GM12864 (cell line): ENCODE measurements around the gene P2RY14.

Source experiments
- DNase-seq: peaks from one replicate; pipeline ENCODE4 v3.0.0-alpha.2; 2011; ENCODE audit warnings: low read depth
- H3K4me3 ChIP-seq: 2 replicates; pipeline ENCODE4 v1.5.1; 2011; ENCODE audit warnings: mild to moderate bottlenecking, low read depth, low read length, control low read depth
- CTCF ChIP-seq: IDR thresholded peaks from 2 replicates; pipeline ENCODE4 v1.5.1; 2011; ENCODE audit warnings: low read depth, mild to moderate bottlenecking, moderate library complexity, low read length, control low read depth, inconsistent platforms; ENCODE audit errors: missing control alignments

P2RY14 gene

GRCh38 chr3:151196434-151196833 is 81.9 kb downstream of the P2RY14 start:
- no peak overlapping the region for H3K4me3 ChIP-seq
- DNase-seq = no peak
- TF ChIP-seq CTCF = no peak

GRCh38 chr3:151195826-151196225 is 82.5 kb downstream of the P2RY14 start:
- no peak for TF ChIP-seq CTCF
- H3K4me3 ChIP-seq = no peak overlapping the region
- no peak for DNase-seq

- no peak overlapping the region for H3K4me3 ChIP-seq
- TF ChIP-seq CTCF = no peak
- DNase-seq = no peak
Observed at GRCh38 chr3:151192545-151192944, 85.8 kb downstream of the P2RY14 start.

GRCh38 chr3:151191095-151191494 is 87.2 kb downstream of the P2RY14 start:
- no peak for DNase-seq
- no peak for TF ChIP-seq CTCF
- no peak overlapping the region for H3K4me3 ChIP-seq

- no peak for DNase-seq
- no peak overlapping the region for H3K4me3 ChIP-seq
- TF ChIP-seq CTCF = no peak
Observed at GRCh38 chr3:151183265-151183671, 95.1 kb downstream of the P2RY14 start.

- no peak overlapping the region for H3K4me3 ChIP-seq
- no peak for DNase-seq
- no peak for TF ChIP-seq CTCF
Observed at GRCh38 chr3:151182349-151183079, 95.8 kb downstream of the P2RY14 start.

- no peak for TF ChIP-seq CTCF
- no peak for DNase-seq
- H3K4me3 ChIP-seq = no peak overlapping the region
Observed at GRCh38 chr3:151178208-151178845, 100.0 kb downstream of the P2RY14 start.
